ENCODE results near the gene TNNT1.

- TF ChIP-seq CTCF (IDR thresholded peaks at IDR 0.05; ENCODE audit: poor library complexity) = no peak
- no peak for TF ChIP-seq EZH2 (IDR thresholded peaks at IDR 0.05; ENCODE audit: borderline replicate concordance)
Measured at GRCh38 chr19:55086730-55087541, 62.1 kb downstream of the TNNT1 start.
